IPS-11a (cell line): ENCODE measurements around the gene PLA2G6.
"Not testable (repeated sequence)": the region's sequence is repeated elsewhere in the genome, so short reads cannot be mapped to it uniquely, and the experiment has no call there.

Experiments
- H3K4me3 ChIP-seq: one replicate; pipeline ENCODE4 v1.5.1; 2013; ENCODE audit warnings: low read depth, low read length, control low read depth

PLA2G6 gene

DNA sequence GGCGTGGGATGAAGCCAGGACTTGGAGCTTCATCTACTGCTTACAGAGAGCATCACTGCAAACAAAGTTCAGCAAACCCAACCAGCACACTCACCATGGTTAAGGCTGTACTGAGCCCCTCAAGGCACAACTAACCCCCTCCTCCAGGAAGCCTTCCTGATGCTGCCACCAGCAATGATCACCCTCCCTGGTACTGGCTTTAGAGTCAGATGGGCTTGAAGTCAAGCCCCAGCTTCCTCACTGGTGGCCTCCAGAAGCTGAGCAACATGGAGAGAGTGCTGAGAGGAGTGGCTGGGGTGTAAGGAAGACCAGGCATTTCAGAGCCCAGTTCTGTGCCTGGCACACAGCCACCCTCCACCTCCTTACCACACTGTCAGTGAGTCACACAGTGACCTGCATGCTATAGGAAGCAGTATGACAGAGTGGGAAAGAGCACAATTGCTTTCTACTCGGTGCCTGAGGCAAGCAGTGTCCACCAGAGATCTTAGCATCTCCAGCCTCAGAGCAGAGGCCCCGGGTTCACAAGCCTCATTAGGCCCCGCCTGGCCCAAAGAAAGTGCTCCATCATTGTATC, 46.4 kb downstream of the PLA2G6 start:
- no peak overlapping the region for H3K4me3 ChIP-seq

DNA sequence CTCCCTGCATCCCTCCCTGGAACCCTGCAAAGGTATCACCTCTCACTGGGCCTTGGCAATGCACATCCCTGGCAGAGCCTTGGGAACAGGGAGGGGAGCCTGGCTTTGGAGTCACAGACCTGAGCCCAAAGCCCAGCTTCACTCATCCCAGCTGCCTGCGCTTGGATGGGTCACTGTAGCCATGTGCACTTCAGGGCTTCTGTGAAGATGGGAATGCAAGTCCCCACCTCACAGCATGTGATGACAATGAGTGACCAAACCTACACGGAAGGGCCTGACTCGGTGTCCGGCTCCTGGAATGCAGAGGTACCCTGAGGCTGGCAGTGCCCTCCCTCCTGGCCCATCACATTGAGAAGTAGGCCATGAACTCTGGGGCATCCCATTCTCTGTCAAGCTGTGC, 48.3 kb downstream of the PLA2G6 start:
- H3K4me3 ChIP-seq: no peak overlapping the region

DNA sequence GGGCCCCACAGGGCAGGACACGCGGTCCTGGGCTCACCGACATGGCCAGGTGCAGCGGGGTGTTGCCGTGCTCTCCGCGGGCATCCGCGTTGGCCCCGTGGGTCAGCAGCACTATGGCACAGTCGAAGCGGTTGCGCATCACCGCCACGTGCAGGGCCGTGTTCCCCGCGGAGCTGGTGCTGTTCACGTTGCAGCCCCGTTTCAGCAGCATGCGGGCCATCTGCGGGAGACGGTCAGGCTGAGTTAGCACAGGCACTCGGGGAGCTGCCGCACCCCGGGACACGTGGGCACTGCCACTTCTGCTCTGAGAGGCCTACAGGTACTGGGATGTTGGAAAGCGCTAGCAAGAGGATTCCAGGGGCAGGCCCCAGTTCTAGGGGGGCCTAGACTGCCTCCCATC, 48.8 kb downstream of the PLA2G6 start:
- H3K4me3 ChIP-seq: no peak overlapping the region

DNA sequence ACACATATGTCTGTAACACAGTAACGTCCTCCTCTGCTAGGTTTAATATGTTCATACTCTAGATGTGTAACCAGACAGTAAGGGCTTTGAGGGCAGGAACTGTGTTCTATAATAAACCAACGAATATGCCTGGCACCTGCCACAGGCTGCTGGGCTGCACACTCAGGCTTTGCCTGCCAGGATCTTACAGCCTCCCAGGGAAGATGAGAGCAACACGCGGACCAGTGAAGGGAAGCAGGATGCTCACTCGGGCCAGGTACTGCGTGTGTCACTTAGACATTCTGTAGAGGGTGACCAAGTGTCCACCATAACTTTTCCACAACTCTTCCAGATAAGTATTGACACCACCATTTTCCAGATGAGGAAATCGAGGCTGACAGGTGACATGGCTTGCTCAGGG, 49.5 kb downstream of the PLA2G6 start:
- no peak overlapping the region for H3K4me3 ChIP-seq

DNA sequence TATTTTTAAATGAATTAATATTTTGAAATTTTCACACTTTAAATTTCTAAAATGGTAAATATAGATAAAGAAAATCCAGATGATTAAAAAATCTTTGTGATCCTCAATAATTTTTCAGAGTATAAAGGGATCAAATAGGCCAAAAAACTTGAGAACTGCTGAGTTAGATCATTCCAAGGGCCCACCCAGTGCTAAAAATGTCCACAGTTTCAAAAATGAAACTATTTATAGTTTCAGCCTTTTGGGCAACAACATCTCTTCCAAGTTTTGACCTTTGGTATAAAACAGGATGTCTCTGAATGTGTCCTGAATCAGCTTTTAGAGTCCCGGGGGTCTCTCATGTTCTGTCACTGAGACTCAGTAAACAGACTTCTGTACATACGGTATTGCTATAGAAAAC, 50.2 kb downstream of the PLA2G6 start:
- no peak overlapping the region for H3K4me3 ChIP-seq

DNA sequence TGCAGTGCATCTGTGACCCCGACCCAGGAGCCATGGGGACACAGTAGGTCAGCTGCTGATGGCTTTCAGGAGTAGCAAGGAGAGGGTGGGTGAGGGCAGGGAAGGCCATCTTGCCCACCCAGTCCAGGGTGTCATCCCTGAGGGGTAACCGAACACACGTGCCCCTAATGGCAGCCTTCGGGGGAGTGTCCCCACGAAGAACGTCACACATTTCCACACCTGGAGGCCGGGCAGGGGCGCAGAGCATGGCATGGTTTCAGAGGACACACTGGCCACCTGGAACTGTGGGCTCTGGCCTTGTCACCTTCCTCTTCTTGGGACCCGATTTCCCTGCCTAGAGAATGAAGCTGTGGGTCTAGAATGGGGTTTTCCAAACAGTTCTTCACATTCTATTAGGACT, 51.8 kb downstream of the PLA2G6 start:
- H3K4me3 ChIP-seq: no peak overlapping the region

DNA sequence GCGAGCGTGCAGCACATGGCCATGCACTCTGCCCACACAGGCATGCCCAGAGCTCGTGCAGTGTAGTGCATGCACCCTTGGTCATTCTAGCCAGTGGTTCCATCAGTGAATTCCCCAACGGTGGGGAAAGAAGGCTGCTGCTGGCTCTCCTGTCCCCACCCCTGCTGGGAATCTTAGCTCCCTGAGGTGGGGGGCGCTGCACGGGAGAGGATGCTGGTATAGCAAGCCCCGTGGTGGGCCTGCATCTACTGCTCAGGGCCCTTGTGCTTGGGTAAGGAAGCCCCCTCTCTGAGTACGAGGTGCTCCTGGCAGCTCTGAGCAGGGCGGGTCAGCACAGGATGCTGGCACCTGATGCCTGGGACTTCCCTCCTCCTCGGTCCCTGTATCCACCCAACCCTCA, 52.6 kb downstream of the PLA2G6 start:
- H3K4me3 ChIP-seq: no peak overlapping the region

DNA sequence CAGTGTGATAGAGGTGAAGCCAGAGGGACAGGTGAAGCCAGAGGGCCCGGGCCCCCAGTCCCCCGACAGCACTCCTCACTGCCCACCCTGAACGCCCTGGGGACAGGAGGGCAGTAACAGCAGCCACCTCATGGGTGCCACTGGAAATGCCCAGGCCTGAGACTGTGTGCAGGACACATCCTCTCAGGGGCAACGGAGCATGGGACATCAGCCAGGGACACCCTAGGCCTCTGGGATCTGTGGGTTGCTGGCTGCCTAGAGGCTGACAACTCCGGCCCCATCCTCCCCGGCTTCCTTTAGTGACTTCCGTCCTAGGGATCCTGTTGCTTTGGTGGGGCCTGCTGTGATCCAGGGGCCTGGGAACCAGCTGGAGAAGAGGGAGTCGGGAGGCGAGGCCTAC, 53.8 kb downstream of the PLA2G6 start:
- no peak overlapping the region for H3K4me3 ChIP-seq

DNA sequence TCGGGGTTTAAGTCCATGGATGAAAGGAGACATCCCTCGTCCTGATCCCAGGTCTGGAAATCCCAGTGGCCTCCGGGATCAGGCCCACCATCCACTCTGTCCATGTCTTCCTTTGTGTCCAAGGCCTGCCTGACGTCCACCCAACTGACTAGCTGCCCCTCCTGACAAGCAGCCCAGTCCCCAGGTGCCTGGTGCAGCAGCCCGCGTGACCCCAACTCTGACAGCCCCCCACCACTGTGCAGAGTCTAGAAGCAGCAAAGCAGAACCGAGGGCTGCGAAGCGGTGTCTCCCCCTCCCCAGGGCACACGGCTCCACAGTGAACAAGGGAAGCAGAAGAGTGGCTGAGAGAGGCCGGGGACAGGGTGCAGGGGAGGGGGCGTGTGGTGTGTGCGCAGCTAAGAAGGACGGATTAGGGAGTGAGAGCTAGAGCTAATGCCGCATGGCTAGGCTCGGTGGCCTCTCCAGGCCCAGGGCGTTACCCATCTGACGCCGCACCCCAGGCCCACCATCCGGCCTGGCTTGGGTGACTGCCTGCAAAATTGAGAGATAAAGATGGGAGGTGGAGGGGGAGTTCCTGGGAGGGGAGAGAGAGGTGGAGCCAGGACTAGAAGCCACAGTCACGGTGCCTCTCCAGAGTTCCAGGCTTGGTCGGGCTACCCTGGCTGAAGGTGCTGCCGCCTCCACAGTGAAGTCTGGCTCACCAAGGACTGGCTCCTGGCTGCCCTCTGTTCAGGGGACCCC, 54.5 kb downstream of the PLA2G6 start:
- no peak overlapping the region for H3K4me3 ChIP-seq

DNA sequence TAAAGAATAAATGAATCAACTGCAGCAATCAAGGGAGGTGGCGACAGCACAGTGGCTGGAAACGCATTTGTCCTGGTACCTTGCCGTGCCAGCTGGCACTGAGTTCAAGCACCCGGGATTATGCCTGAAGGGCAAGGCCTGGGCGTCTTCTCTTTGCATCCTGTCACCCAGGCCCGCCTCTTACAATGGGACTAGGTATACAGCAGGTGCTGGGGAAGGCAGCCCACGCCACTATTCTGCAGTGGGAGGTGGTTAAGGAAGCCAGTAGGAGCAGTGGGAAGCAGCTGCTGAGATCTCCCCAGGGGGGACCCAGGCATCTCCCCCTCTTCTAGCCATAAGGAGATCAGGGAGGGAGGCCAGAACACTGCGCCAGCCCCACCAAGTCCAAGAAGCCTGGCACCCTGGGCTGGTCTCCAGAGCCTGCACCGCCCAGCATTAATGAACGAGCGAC, 55.9 kb downstream of the PLA2G6 start:
- H3K4me3 ChIP-seq: no peak overlapping the region

DNA sequence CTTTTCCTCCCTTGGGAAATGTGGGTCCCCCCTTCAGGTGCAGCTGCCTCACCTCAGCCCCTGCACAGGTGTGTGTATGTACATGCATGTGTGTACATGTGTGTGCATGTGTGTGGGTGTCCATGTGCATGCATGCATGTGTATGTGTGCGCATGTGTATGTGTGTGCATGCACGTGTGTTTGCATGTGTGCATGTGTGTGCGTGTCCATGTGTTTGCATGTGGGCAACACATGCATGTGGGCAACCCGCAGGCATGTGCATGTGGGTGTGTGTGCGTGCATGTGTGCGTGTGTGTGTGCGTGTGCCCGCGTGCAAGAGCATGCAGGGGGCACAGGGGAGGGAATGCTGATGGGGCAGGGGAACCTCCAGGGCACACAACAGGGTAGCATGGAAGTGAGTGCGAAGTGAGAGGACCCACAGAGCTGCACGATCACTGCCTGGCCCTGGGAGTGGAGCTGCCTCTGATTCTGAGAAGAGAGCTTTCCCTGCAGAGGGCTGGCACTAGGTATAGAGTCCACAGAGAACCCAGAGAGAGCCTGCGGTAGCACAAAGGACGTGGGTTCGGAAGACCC, 56.5 kb downstream of the PLA2G6 start:
- no peak overlapping the region for H3K4me3 ChIP-seq

DNA sequence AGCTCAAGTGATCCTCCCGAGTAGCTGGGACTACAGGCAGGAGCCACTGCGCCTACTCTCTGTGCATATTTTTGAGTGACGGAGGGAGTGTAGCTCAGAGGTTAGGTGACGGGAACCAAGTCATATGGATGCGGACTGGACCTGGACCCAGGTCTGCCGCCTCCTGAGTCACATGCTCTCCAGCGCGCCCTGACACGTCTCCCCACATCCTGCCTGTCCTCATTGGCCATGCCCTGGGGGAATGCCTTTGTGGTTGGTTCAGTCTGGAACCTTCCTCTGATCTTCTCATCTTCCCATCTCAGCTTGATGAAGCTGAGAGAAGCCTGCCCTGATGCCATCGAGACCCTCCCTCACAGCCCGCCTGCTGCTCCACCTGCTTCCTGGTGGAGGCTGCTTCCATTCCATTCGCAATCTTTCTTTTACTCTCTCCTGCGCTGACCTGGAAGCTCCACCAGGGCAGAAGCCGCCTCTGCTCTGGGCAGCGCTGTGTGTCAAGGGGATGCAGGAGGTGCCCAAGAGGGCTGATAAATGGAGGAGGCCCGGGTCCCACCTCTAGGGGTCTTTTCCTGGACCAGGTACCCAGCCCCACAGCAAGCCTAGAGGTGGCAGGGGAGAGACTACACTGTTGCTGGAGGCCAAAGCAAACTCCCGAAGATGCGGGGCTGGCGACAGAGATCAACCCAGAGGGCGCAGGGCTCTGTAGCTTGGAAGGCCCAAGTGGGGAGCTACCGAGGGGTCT, 57.2 kb downstream of the PLA2G6 start:
- no peak overlapping the region for H3K4me3 ChIP-seq

DNA sequence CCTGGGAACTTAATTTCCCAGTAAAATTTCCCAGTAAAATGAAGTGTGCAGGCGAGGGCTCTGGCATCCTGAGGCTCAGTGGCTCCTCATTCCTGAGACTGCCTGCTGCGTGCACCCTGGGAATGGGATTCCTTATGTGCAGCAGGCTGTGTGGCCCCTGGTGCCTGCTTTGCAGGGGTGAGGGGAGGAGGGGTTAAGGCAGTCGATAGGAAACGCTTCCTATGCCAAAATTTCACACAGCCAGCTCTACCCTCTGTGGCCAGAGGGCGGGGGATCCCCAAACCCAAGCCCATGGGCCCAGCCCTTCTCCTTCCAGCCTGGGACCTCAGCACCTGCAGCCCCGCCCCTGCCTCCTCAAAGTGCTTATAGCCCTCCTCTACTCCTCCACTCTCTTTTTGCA, 59.0 kb downstream of the PLA2G6 start:
- H3K4me3 ChIP-seq: no peak overlapping the region

DNA sequence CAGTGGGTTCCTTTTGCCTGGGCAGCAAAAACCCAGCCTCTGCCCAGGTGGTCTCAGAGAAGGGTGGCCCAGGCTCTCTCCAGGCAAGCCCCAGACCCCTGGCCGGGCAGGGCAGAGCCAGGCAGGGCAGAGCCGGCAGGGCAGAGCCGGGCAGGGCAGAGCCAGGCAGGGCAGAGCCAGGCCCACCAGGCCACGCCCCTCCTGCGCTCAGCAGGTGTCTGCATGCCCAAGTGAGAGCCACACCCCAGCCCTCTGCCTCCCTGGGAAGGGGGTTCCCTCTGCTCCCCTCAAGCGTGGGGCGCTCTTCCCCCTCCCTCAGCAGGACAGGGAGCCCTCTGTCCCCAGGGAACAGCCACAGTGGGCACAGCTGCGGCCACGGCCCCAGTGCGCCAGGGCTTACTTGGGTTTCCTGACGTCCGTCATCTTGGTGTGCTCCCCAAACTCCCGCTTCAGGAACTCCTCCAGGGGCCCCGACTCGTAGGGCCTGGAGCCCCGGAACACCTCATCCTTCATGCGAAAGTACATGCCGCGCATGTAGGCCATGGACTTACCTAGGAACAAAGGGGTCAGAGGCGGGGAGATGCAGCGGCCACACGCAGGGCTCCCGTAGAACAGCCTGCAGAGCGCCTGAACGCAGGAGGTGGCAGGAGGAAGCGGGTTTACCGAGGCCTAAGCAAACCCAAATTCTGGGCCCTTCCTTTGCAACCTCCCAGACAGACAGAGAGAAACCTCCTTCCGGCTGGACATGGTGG, 61.1 kb downstream of the PLA2G6 start:
- no peak overlapping the region for H3K4me3 ChIP-seq

DNA sequence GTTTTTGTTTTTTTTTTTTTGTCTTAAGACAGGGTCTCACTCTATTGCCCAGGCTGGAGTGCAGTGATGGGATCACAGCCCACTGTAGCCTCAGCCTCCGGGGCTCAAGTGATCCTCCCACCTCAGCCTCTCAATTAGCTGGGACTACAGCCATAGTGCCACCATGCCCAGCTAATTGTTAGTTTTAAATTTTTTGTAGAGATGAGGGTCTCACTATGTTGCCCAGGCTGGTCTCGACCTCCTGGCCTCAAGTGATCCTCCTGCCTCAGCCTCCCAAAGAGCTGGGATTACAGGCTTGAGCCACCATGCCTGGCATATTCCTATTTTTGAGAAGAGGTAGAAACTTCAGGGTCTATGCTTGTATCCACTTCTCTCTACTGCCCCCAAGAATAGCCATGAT, 62.9 kb downstream of the PLA2G6 start:
- not testable (repeated sequence) for H3K4me3 ChIP-seq

DNA sequence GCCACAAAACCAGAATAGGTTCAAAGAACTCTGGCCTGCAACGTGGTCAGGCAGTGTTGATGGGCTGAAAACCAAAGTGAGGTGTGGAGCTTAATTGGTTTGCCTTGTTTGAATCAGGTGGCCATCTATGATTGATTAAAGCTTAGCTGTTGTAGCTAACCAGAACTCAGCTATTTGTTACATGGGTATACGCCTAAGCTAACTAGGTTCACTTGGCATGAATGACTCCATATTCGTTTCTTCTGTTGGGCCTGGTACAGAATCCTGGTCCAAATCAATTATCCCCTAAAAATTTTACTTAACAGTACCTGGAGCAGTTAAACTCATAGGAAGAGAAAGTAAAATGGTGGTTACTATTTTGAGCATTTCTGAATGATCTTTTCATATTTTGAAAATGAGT, 63.4 kb downstream of the PLA2G6 start:
- no peak overlapping the region for H3K4me3 ChIP-seq

DNA sequence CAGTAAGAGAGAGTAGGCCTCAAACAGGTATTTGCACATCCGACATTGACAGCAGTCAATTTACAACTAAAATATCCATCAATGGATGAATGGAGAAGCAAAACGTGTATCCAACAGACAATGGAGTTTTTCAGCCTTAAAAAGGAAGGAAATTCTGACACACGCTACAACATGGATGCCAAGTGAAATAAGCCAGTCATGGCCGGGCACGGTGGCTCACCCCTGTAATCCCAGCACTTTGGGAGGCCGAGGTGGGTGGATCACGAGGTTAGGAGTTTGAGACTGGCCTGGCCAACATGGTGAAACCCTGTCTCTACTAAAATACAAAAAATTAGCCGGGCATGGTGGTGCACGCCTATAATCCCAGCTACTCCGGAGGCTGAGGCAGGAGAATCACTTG, 64.1 kb downstream of the PLA2G6 start:
- not testable (repeated sequence) for H3K4me3 ChIP-seq

DNA sequence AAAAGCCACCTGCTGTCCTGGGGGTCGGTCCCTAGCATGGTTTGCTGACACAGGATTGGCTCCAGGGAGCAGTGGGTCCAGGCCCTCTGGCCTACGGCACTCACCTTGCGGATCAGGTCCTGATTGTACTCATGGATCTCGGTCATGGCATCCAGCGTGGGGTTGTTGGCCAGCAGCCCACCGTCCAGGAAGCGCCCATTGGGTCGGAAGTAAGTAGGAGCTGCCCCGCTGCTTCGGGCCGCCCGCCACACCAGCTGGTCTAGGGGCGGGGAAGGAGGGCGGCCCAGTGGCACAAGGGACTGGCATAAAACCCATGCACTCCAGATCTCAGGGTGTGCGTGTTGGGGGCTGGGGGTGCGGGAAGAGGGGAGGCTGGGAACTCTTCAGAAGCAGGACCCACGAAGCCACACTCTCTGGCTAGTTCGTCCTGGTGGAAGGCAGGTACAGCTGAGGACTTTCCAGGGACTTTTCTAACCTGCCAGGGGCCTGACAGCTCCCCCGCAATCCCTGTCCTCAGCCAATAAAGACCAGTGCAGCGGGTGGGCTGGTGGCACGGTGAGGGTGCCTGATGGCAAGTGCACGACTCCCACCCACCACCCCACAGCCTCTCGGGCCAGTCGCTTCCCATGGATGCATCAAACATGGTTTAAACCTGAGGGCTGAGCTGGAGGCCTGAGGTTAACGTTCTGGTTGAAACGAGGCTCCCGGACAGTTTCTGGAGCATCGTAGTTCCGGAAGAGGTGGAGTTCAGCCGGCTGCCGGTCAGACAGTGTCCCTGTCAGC, 66.0 kb downstream of the PLA2G6 start:
- no peak overlapping the region for H3K4me3 ChIP-seq

DNA sequence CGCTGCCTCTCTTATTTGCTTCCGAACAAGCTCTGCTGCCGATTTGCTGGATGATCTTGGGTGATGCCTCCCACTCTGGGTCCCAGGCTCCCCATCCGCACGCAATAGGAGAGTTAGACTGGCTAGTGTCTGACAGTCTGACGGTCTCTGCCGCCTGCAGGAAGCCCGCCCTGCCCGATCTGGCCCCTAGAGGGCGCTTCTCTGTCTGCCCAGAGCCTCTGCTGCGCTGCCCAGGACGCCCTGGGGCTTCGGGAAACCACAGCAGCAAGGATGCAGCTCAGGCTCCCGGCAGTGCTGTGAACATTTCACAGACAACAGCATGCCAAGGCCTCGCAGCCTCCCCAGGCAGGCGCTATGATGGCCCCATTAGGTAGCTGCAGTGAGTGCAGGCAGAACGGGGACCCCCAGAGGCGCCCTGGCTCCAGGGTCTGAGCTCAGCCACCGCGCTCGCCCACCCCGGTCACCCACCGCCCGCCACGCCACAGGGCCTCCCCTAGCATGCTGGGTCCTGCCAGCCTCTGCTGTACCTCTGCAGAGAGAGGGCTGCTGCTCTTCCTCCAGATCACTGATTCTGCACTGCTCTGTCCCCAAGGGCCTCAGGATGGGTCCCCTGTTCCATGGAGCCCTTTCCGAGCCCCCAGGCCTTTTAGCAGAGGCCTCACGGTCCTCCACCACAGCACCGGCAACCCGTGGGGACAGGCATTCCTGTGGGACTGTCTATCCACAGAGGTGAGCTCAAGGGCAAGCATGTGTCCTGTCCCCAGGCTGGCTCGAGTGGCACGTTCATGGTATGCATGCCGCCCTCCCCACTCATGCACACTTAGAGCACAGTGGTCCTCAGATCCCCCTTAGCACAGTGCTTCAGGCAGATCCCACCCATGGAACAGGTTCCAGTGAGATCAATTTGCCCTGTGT, 66.9 kb downstream of the PLA2G6 start:
- no peak overlapping the region for H3K4me3 ChIP-seq
